HepG2 (cell line): ENCODE data around the gene MMP10.
A peak's percentile ranks its signal among the peaks of the same experiment; 100 is the strongest.

Source experiments
- FOXA3 ChIP-seq: IDR thresholded peaks from 2 replicates; pipeline ENCODE4 v1.6.1; 2016; ENCODE audit warnings: missing genetic modification reagents, missing compliant biosample characterization
- HMGA1 ChIP-seq: sonication (generic); formaldehyde crosslinking; conservative IDR thresholded peaks from 2 replicates; pipeline ENCODE4 v1.4.0; 2020; ENCODE audit warnings: missing genetic modification reagents
- MXI1 ChIP-seq: IDR thresholded peaks from 3 replicates; pipeline ENCODE4 v1.6.1; 2012; ENCODE audit warnings: low read depth, low read length, inconsistent platforms, borderline replicate concordance
- SIX4 ChIP-seq: sonication (generic); formaldehyde crosslinking; IDR thresholded peaks from 2 replicates; pipeline ENCODE4 v1.4.0; 2020; ENCODE audit warnings: missing genetic modification reagents
- SOX13 ChIP-seq, 3 experiments: fragments of 450-650 bp in 1 of 3; sonication (generic) in 1 of 3; formaldehyde crosslinking in 1 of 3; IDR thresholded peaks in 2 of 3; conservative IDR thresholded peaks in 1 of 3; 2 replicates each; pipeline versions ENCODE4 v1.5.0 to v1.6.1; 2016 to 2020; ENCODE audit warnings: antibody characterized with exemption in 1 of 3, mild to moderate bottlenecking in 1 of 3, missing compliant biosample characterization in 1 of 3, missing genetic modification reagents in 1 of 3, moderate library complexity in 1 of 3
- TAF1 ChIP-seq: sonication (generic); formaldehyde crosslinking; IDR thresholded peaks from 2 replicates; pipeline ENCODE4 v1.4.0; 2020; ENCODE audit warnings: missing genetic modification reagents
- ZNF644 ChIP-seq: IDR thresholded peaks from 2 replicates; pipeline ENCODE4 v1.6.1; 2016; ENCODE audit warnings: low read depth
- TF ChIP-seq, protein P1 (sequence below), 2 experiments: sonication (generic) in 1 of 2; formaldehyde crosslinking in 1 of 2; IDR thresholded peaks; 2 replicates each; pipeline versions ENCODE4 v1.5.1 to v1.6.1; 2011 to 2020; ENCODE audit warnings: borderline replicate concordance in 1 of 2, low read depth in 1 of 2, low read length in 1 of 2, mild to moderate bottlenecking in 1 of 2, missing genetic modification reagents in 1 of 2, moderate library complexity in 1 of 2
- TF ChIP-seq, protein P2 (sequence below): sonication (generic); formaldehyde crosslinking; IDR thresholded peaks from 2 replicates; pipeline ENCODE4 v1.5.0; 2020; ENCODE audit warnings: mild to moderate bottlenecking, missing genetic modification reagents, moderate library complexity

DNA sequence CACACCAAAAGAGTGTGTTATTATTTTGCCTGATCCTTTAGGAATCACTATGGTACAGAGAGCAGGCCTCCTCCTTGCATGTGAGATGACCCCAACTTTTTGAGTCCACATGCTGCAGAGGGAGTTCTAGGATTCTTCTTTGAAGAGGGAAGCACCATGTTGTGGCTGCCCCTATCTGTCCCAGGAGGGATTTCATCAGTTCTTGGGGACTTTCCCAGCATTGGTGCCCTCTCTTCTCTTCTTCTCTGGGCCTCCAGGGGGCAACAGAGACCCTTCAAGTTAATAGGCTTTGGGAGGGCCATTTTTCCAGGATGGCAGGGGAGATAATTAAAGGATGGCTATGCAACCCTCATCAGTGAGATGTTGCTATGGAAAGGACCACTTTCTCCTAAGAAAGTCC lies 14.0 kb upstream of the MMP10 start:
- TF ChIP-seq ZNF644 (CRISPR knock-in tag), result no peak
- TF ChIP-seq, protein P1, sequence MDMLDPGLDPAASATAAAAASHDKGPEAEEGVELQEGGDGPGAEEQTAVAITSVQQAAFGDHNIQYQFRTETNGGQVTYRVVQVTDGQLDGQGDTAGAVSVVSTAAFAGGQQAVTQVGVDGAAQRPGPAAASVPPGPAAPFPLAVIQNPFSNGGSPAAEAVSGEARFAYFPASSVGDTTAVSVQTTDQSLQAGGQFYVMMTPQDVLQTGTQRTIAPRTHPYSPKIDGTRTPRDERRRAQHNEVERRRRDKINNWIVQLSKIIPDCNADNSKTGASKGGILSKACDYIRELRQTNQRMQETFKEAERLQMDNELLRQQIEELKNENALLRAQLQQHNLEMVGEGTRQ (IDR thresholded peaks at IDR 0.05; ENCODE audit: low read depth, low read length), result no peak
- TF ChIP-seq, protein P1 (CRISPR knock-in tag; IDR thresholded peaks at IDR 0.05; ENCODE audit: borderline replicate concordance), result no peak
- TF ChIP-seq FOXA3, result no peak
- no peak for TF ChIP-seq SOX13 (IDR thresholded peaks at IDR 0.05)
- TF ChIP-seq SOX13 (CRISPR knock-in tag; conservative IDR thresholded peaks at IDR 0.05 in 1 of 2, IDR thresholded peaks at IDR 0.05 in 1 of 2), result no peak
- TF ChIP-seq MXI1, result no peak
- TF ChIP-seq SIX4, result no peak
- TF ChIP-seq TAF1 (CRISPR knock-in tag), result no peak
- no peak for TF ChIP-seq HMGA1
- TF ChIP-seq, protein P2, sequence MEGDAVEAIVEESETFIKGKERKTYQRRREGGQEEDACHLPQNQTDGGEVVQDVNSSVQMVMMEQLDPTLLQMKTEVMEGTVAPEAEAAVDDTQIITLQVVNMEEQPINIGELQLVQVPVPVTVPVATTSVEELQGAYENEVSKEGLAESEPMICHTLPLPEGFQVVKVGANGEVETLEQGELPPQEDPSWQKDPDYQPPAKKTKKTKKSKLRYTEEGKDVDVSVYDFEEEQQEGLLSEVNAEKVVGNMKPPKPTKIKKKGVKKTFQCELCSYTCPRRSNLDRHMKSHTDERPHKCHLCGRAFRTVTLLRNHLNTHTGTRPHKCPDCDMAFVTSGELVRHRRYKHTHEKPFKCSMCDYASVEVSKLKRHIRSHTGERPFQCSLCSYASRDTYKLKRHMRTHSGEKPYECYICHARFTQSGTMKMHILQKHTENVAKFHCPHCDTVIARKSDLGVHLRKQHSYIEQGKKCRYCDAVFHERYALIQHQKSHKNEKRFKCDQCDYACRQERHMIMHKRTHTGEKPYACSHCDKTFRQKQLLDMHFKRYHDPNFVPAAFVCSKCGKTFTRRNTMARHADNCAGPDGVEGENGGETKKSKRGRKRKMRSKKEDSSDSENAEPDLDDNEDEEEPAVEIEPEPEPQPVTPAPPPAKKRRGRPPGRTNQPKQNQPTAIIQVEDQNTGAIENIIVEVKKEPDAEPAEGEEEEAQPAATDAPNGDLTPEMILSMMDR (CRISPR knock-in tag), result peak; percentile 39
